Right atrium auricular region (tissue), 2 donors: ENCODE data around the gene CD93. TPM values are rescaled to one million over a fixed set of nuclear protein-coding genes. Genes with fewer than 3 reads are reported as not detected.
A peak's percentile ranks its signal among the peaks of the same experiment; 100 is the strongest.

ENCODE experiments used
- DNase-seq: peaks from one replicate; pipeline ENCODE4 v3.0.0-alpha.2; 2019; ENCODE audit warnings: low spot score
- H3K27ac ChIP-seq, 2 donors: fragments of 200-600 bp; sonication (generic); 1 replicate in 1 of 2; 2 replicates in 1 of 2; pipeline ENCODE4 v1.5.1; 2016 to 2019
- H3K27me3 ChIP-seq, 2 donors: fragments of 200-600 bp; sonication (generic); one replicate each; pipeline versions ENCODE4 v1.5.1 to v1.6.0; 2017 to 2019
- H3K36me3 ChIP-seq: fragments of 200-600 bp; sonication (generic); one replicate; pipeline ENCODE4 v1.5.1; 2016
- H3K4me1 ChIP-seq, 2 donors: fragments of 200-600 bp; sonication (generic); one replicate each; pipeline versions ENCODE4 v1.5.1 to v1.6.0; 2017 to 2019
- H3K4me3 ChIP-seq, 2 donors: fragments of 200-600 bp; sonication (generic); 1 replicate in 1 of 2; 2 replicates in 1 of 2; pipeline ENCODE4 v1.5.1; 2017 to 2019; ENCODE audit warnings: mild to moderate bottlenecking in 1 of 2, moderate library complexity in 1 of 2
- H3K9me3 ChIP-seq, 2 donors: fragments of 200-600 bp; sonication (generic); one replicate each; pipeline ENCODE4 v1.5.1; 2019
- total RNA-seq, 2 donors: library from RNA; depleted of rRNA; stranded (reverse); fragments of >200 nt; gene quantifications; one replicate each; pipeline ENCODE4 v1.1.0, GENCODE V29; 2016
- TF ChIP-seq, protein P1 (sequence below), 2 donors: fragments of 200-600 bp; sonication (generic); IDR thresholded peaks; one replicate each; pipeline ENCODE4 v1.5.1; 2019; ENCODE audit warnings: antibody characterized with exemption in 2 of 2

CD93 gene
- total RNA-seq, 2 donors from 2014 or later: 35.7 to 51.6 TPM

DNA sequence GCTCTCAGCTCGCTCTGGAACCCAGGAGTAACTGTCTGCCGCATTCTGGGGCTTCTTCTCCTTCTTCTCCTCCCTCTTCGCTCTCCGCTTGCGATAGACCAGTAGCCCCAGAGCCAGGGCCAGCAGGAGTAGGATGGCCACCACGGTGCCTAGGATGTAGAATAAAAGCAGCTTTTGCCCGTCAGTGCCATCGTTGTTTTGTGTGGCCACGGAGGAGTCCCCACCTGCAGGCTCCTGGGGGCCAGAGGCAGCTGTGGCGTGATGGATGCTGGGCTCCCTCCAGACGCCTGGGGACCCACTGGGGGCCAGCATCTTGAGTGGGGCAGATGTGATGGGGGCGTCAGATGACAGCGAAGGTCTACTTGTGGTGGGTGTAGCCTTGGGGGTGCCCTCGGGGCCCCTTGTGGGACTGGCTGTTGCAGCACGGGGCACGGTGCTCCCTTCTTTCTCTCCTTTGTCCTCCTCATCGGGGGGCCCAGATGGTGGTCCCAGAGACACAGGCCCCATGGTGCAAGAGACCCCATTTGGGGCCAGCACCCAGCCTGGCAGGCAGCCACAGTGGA is 1.8 kb downstream of the CD93 start:
- TF ChIP-seq, protein P1, sequence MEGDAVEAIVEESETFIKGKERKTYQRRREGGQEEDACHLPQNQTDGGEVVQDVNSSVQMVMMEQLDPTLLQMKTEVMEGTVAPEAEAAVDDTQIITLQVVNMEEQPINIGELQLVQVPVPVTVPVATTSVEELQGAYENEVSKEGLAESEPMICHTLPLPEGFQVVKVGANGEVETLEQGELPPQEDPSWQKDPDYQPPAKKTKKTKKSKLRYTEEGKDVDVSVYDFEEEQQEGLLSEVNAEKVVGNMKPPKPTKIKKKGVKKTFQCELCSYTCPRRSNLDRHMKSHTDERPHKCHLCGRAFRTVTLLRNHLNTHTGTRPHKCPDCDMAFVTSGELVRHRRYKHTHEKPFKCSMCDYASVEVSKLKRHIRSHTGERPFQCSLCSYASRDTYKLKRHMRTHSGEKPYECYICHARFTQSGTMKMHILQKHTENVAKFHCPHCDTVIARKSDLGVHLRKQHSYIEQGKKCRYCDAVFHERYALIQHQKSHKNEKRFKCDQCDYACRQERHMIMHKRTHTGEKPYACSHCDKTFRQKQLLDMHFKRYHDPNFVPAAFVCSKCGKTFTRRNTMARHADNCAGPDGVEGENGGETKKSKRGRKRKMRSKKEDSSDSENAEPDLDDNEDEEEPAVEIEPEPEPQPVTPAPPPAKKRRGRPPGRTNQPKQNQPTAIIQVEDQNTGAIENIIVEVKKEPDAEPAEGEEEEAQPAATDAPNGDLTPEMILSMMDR (IDR thresholded peaks at IDR 0.05): no peak
- H3K4me3 ChIP-seq: peak overlapping the region; percentile 34 to 51
- DNase-seq: no peak
- no peaks in the 10 kb centered on the region for H3K27me3 ChIP-seq
- no peaks in the 10 kb centered on the region for H3K36me3 ChIP-seq
- no peaks in the 10 kb centered on the region for H3K9me3 ChIP-seq
- H3K27ac ChIP-seq: peak overlapping the region; percentile 86
- peaks cover 0 to 28% of the 10 kb centered on the region in 2 donors for H3K4me1 ChIP-seq

DNA sequence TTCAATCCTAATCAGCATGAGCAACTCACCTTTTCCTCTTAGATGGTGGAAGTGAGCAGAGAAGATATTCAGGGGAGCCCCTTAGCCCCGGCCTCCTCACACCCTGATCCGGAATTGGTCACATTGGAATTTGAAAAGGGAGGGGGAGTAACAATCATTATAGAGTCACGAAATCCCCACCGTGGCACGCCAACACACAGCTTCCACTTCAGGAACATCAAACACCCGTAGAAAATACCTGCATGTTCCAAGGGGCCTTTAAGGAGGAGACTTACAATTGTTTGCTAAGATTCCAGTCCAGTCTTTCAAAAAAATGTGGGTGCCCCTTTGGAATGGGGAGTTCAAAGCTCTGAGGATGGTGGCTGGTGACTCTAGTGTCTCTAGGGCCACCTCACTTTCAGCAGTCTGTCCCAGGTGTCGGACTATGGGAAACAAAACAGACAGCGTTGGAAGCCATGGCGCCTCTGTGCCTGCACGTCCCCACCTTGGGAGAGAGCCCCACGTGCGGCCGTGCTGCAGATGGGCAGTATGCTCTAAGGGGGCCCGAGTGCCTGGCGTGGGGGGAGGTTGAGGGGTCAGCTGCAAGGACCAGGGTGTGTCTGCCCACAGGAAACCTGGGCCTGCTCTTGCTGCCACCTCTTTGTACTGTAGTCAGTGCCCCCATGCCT is 2.4 kb downstream of the CD93 start:
- no peaks in the 10 kb centered on the region for H3K27me3 ChIP-seq
- H3K9me3 ChIP-seq: no peaks in the 10 kb centered on the region
- TF ChIP-seq, protein P1 (IDR thresholded peaks at IDR 0.05): no peak
- H3K27ac ChIP-seq: peak overlapping the region; percentile 86
- DNase-seq: no peak
- peak overlapping the region; percentile 34 to 51 for H3K4me3 ChIP-seq
- H3K36me3 ChIP-seq: no peaks in the 10 kb centered on the region
- H3K4me1 ChIP-seq: peaks cover 0 to 35% of the 10 kb centered on the region in 2 donors

DNA sequence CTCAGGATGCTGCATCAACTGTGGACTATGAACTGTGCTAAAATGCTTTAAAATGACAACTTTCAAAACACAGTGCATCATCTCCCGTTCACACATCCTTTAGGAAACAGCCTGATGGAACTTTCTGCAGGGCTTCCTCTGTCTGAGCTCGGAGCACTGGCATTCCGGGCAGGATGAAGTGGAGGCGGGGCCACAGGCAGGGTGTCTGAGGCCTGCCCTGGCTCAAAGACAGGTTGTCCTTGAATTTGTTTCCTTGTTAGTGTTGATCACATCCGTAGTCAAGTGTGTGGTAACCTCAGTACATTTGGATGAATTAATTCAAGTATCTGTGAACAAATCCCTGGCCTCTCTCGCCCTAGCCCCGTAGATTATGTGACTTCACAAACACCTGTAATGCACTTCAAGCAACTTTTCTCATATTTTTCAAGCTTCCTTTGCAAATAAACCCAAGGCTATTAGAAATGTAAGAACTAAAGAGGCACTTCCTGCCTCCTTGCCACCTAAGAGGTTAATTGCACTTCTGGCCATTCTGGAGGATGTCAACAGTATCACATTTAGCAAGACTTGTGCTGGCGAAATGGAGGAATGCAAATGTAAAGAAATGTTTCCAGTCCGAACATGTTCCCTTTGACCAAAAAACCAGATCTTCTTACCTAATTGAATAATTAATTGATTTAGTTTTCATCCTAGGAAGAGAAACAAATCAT is 3.1 kb downstream of the CD93 start:
- Histone ChIP-seq H3K9me3 (no peaks in the 10 kb centered on the region), H3K27me3 (no peaks in the 10 kb centered on the region), H3K4me3 (peak overlapping the region; percentile 34 to 51), H3K27ac (peak overlapping the region; percentile 86), H3K4me1 (peaks cover 0 to 32% of the 10 kb centered on the region in 2 donors), H3K36me3 (no peaks in the 10 kb centered on the region)
- TF ChIP-seq, protein P1 (IDR thresholded peaks at IDR 0.05): no peak
- peak; percentile 79 for DNase-seq

DNA sequence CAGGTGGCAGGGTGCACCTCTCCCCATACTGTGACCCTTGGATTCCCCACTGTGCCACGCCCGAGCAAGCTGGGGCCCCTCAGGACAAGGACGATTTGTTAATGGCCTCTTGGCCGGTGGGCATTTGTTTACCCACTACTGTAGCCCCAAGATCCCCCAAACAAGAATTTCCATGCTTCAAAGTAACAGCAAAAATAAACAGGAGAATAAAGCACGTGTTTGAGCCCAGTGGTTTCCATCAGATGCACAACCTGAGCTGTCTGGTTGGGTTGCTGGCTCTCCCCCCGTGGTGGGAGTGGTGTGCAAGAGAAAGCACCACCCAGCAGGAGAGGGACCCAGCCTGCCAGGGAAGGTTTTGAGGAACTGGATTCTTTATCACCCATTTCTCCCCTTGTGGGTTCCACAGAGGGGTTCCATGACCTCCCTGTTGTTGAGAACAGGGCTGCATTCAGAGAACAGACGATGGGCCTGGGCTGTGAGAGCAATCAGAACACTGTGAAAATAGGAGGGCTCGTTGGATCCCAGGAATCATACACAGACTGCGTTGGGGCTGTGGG is 4.8 kb downstream of the CD93 start:
- no peak for DNase-seq
- TF ChIP-seq, protein P1 (IDR thresholded peaks at IDR 0.05): no peak
- Histone ChIP-seq H3K4me1 (peaks cover 0 to 16% of the 10 kb centered on the region in 2 donors), H3K27ac (peak overlapping the region; percentile 8 to 86), H3K36me3 (no peaks in the 10 kb centered on the region), H3K27me3 (no peaks in the 10 kb centered on the region), H3K4me3 (peak overlapping the region in 1 of 2 donors; percentile 51), H3K9me3 (no peaks in the 10 kb centered on the region)

DNA sequence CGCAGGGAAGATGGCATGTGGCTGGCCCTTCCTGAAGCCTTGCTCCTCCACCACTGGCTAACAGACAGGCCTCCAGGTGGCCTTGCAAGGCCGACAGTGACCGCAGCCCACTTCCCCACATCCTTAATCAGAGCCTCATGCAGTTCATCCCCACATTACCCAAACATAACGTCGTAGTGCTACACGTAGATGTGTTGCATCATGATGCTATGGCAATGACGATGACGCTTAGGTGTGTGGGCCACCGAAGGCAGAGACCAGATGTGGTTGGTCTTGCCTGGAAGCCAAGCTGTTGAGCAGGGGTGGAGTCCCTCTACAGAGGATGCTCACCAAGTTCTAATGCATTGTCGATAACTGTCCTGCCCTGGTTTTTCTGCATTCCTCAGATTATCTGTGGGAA is 5.6 kb downstream of the CD93 start:
- Histone ChIP-seq H3K9me3 (no peaks in the 10 kb centered on the region), H3K4me3 (no peak overlapping the region), H3K27ac (no peak overlapping the region), H3K27me3 (no peaks in the 10 kb centered on the region), H3K4me1 (peaks cover 0 to 11% of the 10 kb centered on the region in 2 donors), H3K36me3 (no peaks in the 10 kb centered on the region)
- TF ChIP-seq, protein P1 (IDR thresholded peaks at IDR 0.05): no peak
- no peak for DNase-seq
